ENCODE measurements around the gene CRAT.

Gene CRAT

DNA sequence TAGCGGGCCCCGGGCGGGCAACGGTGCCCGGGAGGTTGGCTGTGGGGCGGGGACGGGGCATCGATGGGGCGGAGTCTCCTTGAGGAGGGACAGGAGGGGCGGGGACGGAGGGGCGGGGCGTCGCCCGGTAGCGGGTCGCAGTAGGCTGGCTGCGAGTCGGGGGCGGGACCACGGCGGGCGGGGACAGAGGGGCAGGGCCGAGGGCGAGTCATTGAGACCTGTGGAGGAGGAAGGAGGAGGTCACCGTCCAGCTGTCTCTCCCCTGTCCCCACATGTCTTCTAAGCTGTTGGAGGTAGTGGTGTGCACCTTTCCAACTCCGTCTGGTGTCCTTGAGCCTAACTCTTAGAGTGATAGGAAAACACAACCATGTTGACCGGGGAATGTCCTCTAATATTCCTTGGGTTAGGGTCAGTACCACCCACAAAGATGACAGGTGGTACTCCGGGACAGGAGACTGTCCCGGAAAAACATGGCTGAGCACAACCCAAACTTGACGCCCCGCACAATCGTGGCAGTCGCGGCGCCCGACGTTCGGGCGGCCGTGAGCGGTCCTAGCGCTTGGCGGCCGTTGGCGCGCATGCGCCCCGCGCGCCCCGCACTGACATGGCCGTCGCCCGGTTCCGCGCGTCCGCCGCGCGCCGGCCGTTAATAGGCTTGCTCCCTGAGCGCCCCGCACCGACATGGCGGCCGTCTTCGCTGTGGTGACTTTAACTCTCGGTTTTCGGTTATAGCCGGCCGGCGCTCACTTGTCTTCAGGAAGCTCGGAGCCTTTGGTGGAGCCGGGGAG is at the start of gene CRAT, which contains the start of gene PTPA:
Gene CRAT (minus strand): TSS at position 54 of the 788 bp plus-strand sequence. CDS start 284 bp downstream, outside the sequence.
Gene PTPA (plus strand): TSS at position 676 of the 788 bp plus-strand sequence. CDS start 186 bp downstream, outside the sequence.
- peak; percentile 97 to 98 for DNase-seq

DNA sequence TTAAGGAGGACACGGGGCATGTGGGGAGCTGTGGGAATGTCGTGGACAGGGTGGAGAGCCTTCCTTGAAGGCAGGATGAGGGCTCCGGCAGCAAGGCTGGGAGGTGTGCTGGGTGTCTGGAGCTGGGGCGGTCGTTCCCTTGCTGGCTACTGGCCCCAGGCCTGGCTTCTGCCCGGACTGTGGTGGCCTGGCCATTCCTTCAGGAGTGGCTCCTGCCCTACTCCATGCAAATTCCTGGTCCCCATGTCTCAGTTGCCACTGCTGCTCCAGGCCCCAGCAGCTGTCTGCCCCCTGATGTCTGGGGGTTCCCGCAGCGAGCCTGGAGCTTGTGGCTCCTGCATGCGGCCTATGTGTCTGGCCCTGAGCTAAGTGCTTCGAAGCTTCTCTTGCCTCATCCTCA is 45.6 kb upstream of the CRAT start:
- DNase-seq: no peak

DNA sequence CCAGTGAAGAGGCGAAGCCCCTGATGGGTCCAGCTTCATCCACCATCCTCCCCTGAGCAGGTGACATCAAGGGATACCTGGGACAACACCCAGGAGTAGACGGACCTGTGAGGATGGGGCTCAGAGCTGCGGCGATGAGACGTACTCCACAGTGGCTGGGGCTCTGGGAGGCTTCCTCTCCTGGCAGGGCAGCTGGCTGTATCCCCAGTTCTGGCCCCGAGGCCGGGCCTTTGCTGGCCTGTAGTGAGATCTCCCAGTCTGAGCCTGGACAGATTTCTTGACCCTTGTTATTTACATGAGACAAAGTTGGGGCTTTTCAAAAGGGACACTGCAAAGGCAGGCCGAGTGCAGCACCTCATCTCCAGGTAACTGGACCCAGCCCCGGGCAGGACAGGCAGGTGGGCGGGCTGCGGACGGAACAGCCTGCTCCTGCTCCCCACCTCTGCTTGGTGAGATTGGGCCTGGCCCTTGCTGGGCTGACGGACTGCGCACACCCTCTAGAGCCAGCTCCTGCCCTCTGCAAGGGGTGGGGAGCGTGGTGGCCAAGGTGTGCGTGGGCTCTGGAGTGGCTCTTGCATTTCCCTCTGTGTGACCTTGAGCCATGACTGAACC is 44.4 kb upstream of the CRAT start:
- no peak for DNase-seq

DNA sequence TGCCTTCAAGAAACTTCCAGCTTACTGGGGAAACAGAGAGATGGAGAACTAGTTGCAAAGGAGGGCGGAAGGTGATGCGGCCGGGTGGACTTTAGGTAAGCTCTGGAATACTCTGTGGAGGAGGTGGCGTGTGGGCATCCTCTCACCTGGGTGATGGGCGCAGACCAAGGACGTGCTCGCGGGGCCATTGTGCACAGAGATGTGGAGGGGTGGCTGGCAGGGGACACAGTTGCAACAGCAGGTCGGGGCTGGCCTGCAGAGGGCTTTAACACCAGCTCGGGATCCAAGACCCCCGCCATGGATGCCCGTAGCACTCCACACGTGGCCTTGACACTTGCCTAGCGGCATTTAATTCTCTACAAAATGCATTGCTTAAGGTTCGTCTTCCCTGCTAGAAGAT is 40.9 kb upstream of the CRAT start:
- DNase-seq: no peak

DNA sequence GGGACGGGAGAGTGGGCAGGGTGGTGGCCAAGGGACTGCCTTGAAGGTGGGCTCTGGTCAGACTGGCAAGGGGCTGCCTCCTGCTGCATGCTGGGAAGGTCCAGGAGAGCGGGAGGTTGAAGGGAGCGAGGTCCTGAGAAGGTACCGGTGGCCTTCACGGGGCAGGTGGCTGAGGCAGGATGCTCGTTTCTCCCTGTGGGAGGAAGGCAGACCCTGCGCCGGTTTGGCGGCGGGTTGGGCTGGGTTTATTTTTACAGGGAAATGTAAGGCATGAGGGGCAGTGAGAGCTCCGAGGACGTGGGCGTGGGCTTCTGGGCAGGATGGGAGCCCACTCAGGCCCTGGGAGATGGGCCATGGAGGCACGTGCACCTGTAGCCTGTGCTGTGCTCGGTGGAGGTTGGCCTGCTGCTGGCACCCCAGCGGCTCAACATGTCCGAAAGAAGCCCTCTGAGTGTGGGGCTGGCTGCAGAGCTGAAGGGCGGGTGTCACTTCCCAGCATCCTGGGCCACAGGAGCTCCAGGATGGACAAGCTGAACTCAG is 40.1 kb upstream of the CRAT start:
- DNase-seq: no peak

DNA sequence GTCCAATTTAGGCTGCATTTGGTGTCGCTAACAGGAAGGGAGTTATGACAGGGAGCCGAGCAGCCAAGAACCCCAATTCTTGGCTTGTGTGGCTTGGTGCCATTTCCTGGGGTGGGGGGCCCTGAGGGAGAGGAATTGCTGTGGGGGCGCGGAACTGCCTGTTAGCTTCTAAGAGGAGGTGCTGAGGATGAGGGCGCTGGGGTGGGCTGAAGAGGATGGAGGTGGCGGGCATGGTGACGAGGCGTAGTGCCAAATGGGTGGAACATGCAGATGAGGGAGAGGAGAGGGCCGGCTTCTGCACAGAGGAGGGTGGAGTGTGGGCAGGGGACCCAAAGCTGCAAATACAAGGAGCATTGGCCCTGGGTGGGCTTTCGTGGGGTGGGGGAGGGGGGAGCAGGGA is 39.5 kb upstream of the CRAT start:
- no peak for DNase-seq

DNA sequence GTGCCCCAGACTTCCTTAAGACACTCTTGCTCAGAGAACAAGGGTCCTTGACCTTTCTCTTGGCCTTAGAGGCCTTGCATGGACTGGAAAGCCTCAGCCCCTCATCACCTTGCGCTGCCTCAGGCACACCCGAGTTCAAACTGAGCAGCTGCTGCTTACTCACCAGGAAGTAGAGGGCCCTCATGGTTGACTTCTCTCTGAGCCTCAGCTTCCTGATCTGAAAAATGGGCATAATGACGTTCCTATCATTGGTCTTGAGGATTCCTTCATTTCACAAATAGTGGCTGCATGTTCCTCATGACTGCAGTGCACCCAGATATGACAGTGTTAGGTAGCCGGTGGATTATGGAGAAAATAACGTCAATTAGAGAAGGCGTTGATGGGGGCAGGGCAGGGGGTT is 38.8 kb upstream of the CRAT start:
- no peak for DNase-seq

DNA sequence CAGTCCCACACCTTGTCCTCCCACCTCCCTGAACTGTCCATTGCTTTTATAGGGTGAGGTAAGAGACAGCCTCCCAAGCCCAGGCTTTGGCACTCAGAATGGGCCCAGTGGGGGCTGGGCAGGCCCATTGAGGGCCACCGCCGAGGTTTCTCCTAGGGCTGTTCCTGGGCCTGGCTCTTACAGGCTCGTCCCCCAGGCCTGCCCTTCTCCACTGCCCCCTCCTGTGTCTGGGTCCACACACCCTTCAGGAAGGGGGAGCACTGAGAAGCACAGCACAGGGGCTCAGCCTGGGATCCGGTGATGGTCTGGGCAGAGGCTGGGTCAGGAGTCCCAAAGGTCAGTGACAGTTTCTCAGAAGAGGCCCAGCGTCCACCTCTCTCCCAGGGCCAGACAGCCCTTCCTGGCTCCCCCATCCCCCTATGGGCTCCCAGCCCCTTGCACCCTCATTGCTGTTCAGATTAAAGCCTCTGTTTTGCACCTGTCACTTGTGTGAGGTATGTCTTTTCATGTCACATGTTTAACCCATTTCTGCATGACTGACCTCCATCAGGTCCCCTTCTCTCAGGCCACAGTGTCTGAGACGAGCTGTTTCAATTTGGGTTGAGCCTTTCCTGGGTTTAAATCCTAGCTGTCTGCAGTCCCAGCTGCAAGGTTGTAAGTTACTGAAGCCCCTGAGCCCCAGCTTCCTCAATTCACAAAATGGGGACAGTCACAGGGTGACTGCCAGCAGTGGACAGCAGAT is 38.0 kb upstream of the CRAT start:
- no peak for DNase-seq

DNA sequence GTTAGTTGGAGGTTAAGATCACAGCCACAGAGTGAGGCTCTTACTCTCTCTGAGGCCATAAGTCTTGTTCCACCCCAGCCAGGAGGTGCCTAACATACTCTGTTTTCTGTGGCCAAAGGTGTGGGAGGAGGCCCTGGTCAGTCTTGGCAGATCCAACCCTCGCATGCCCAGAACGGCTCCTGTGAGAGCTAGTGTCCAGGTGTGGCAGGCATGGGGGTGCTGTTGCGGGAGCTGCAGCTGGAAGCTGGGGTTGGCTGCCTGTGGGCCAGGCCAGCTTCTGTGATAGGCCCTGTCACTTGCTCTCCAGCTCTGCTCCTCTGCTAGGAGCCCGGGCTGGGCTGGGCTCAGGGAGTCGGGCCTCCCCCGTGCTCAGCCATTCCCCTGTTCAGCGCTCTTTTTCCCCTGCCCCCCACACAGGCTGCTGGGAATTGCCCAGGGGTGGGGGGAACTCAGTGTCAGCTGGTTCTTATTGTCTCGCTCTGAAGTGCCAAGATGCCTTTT is 35.9 kb upstream of the CRAT start:
- no peak for DNase-seq

DNA sequence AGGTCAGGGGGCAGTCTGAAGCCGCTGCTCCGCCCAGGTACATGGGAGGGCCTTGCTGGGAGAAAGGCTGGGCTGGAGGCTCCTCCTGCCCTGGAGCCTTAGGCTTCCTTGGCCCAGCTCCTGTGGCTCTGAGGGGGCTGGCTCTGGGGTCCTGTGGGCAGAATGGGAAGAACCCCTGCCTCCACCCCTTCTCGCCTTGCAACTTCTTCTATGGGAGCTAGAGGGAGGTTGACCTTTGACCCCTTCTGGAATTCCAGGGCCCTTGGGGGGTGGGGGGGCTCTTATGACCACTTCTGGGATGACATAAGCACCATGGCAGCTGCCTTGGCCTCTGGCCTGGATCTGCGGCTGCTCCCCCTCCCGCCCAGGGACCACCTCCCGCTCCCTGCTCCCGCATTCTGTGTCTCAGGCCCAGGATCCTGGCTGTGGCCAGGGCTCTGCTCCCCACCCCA is 35.3 kb upstream of the CRAT start:
- no peak for DNase-seq

DNA sequence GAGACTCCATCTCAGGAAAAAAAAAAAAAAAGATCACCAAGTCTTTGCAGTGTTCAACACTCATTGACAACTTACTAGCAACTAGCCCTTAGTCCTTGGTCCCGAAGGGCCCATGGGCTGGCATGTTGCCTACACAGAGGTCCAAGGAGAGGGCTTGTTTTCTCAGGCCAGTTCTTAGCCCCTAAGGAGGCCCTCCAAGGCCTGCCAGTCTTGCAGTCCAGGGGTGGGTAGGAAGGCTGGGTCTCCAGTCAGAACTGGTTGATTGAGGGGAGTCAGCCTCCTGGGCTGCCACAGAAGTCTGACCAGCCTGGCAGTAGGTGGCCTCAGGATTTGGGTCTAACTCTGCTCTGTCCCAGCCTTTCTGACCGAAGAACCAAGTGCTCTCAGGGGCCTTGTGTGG is 34.7 kb upstream of the CRAT start:
- DNase-seq: no peak

DNA sequence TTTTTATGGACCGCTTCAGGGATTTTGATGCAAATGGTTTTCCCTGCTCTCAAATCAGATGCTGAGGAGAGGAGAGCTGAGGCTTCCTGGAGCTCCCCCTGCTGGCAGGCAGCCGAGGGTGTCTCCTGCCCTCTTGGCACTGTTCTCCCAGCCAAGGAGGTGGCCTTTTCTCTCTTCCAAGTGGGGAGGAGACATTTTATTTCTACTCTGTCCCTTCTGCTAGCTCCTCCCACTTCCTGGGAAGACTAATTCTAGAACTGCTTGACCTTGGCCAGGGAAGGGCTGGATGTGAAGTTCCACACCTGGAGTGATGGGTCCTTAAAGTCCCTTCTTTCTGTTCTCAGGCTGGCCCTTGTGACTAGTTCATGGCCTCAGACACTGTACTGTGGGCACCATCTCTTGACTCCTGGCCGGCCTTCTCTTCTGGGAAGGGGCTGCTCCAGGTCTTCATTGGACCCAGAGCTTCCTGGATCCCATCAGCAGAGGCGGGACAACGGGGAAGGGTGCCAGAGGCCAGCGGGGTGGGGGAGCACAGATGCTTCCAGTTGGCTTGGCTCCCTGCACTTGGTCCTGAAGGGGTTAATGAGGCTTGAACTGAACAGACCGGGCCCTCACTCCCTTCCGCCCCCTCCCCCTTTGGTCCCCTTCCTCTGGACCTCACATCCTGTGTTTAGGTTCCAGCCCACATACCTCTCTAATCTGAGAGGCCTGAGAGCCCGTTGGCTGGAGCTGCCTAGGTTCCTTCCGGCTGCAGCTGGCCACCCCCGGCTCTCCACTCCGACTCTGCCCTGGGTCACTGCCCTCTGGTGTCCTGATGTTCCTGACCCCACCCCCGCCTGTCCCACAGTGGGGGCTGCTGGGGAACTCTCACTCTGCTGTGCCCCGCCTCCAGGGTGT is 32.7 kb upstream of the CRAT start:
- DNase-seq: peak; percentile 81 to 82

DNA sequence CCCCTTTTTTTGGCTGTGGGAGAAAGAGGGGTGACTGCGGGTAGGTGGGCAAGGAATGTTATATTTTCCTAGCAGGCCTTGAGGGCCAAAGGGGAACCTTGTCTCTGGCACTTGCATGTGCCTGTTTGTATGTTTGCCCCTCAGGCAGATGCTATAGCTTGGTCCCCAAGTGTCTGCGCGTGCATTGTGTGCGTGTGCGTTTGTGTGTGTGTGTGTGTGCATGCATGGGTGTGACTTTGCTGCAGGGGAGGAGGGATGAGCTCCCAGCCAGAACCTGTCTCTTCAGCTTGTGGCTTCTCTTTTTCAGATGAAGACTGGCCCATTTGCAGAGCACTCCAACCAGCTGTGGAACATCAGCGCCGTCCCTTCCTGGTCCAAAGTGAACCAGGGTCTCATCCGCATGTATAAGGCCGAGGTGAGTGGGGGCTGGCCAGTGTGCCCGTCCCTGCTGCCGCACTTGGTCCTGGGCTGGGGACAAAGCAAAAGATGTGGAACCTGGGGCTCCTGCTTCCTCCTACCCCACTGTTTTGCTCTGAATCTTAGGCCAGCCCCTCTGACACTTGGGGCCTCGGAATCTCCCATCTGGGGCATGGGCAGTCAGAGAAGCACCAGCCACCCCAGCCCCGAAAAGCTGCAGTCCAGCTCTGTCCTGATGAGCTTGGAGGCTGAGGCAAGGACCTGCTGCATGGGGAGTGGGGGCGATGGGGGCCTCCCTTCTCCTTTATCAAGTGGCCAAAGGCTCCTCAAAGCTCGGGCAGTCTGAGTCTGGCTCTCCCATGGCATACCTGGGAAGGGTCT is 31.7 kb upstream of the CRAT start:
- DNase-seq: no peak

DNA sequence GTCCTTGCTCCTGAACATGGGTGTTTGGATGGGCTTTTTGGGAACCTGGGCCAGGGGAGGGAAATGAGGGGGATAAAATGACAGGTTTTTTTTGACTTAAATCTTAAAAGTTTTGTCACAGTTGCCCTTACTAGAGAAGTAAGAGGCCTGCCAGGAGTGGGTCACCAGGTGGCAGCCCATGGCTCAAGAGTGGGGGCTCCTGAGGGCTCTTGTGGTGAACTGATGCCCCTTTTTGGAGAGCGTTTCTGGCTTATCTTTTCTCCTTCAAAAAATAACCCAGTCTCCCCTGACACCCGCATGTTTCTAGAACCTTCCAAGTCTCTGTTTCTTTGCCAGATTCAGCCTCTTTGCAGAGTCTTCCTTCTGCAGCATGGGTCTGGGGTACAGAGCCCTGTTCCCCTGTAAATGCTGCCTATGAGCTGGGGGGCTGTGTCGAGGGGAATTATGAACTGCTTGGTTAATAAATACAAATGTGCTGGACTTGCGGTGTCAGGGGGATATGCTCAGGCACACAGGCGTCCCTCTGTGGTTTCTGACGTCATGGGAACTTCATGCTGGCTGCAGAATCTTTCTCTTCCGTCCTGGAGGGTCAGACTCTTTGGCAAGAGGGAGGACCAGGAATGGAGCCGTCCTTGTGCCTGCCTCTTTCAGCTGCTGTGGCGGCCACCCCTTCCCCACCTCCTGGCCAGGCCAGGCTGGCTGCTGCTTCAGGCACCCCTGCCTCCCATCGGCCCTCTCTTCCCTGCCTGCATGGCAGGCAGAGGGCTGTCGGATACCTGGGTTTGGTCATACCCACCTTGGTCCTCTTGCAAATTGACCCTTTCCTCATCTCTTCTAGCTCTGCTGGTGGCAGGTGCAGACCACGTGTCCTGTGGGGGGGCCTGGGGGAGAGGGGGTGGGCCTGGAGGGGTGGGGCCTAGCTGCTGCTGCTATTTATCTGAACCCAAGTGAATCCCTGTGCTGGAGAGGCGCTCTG is 30.8 kb upstream of the CRAT start:
- no peak for DNase-seq

DNA sequence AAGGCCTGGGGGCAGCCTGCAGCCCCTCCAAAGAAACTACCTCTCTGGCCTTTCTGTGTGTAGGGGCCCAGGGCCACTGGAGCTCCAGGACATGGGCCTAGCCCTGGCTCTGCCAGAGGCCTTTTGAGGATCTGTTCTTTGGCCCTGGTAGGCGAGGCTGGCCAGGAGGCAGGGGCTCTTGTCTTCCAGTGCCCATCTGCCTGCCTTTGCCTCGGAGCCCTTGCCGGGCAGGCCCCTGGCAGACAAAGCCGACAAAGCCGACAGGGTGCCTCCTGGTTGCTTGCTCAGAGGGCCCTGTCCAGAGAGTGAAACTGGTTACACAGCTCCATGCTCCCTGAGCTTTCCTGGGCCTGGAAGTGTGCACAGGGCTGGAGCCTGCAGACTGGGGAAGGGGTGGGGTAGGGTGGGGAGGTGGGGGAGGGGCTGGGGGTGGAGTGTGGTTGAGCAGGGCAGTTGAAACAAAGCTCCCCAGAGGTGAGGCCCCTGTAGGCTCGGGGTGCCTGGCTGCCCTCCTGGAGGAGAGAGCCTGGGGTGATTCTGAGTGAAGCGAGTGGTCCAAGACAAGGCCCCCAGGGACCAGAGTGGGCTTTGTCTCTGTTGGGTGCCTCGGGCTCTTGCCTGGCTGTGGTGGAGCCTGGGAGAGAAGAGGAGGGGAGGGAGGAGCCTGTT is 29.9 kb upstream of the CRAT start:
- DNase-seq: peak; percentile 33 to 35

DNA sequence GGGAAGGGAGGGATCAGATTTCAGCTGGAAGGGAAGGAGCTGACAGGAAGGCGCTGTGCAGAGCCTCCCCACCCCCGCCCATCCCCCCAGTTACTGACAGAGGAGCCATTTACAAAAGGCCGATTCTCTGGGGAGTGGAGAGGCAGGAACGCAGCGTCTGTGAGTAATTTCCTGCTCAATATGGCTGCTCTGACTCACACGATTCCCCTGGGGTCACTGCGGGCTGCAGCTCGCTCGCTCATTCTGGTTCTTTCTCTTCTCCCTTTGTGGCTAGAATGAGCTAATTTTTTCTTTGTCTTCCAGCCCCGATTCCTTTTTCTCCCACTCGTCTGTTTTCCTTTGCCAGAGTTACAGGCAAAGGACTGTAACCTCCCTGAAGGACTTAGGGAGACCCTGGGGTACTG is 29.4 kb upstream of the CRAT start:
- peak; percentile 77 to 80 for DNase-seq

DNA sequence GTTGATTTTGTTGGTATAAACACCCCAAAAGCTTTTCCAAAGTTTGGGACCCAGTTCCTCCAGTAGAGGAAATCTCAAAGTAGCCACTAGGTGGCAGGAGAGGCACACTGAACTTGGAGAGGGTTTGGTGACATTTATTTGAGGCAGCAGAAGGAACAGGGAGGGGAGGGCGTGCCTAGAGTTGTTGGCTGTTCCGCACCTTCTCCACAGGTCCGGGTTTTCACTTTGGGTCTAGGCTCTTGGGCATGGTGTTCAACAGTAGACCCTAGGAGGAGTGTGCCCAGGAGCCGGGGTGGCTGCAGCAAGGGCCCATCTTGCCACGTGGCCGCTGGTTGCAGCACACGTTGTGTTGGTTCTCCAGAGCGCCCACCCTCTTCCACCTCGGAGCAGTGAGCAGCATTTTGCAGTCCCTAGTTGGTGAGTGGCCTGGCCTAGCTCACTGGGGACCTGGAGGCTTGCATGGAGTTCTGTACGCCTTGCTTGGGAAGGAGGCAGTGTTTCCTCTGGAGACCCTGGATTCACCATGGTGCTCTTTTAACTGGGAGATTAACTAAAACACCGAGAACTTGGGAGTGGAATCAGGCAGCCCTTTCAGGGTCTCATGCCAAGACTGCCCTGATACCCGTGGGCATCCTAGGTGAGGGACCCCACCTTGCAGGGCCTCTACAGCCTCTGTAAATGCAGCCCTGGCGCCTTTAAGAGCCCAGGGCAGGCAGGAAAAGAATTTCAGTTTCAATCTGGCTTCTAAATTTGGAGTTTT is 28.8 kb upstream of the CRAT start:
- DNase-seq: peak; percentile 72 to 80

DNA sequence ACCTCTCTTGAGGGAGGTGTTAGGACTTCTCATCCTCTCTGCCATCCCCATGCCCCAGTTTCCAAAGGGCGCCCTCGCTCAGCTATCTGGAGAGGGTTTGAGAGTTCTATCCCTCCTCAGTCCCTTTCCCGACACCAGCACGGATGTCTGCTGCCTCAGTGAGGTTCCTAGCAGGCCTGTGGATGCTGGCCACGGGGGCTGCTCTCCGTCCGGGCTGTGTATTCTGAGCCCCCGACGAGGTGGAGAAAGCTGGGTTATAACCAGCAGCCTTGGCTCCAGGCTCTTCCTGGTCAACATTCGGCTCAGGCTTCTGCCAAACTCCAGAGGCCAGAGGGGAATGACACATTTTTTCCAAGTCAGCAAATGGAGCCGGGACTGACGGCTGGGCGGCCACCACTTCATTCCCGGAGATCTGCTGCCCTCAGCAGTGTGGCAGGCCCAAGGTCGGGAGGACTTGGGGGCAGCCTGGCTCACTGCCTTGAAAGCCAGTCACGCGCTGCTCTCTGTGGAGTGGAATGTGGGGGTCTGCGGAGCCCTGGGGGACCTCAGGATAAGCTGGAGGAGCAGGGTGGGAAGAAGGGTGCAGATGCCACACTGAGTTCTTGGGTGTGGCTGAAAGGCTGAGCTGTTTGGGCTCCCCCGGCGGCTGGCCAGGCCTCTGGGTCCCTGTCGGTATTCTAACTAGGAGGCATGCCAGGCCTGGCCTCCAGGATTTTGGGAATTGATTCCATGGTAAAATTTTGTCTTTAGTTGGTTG is 28.1 kb upstream of the CRAT start:
- DNase-seq: no peak
